Peyer's patch (tissue), 4 donors: Measurements from ENCODE around the gene RNF150. TPM values are rescaled to one million over a fixed set of nuclear protein-coding genes. Genes with fewer than 3 reads are reported as not detected.

Experiments used
- DNase-seq, 3 donors: peaks; one replicate each; pipeline ENCODE4 v3.0.0-alpha.2; 2017 to 2019
- H3K27ac ChIP-seq, 4 donors: fragments of 200-600 bp; sonication (generic); one replicate each; pipeline ENCODE4 v1.5.1; 2016 to 2019
- H3K27me3 ChIP-seq, 2 donors: fragments of 200-600 bp; sonication (generic); one replicate each; pipeline ENCODE4 v1.5.1; 2019
- H3K36me3 ChIP-seq, 3 donors: fragments of 200-600 bp; sonication (generic); one replicate each; pipeline ENCODE4 v1.5.1; 2016 to 2019
- H3K4me1 ChIP-seq, 4 donors: fragments of 200-600 bp; sonication (generic); one replicate each; pipeline ENCODE4 v1.5.1; 2016 to 2019
- H3K4me3 ChIP-seq, 4 donors: fragments of 200-600 bp; sonication (generic); 1 replicate in 3 of 4; 2 replicates in 1 of 4; pipeline ENCODE4 v1.5.1; 2016 to 2019; ENCODE audit warnings: mild to moderate bottlenecking in 1 of 4
- H3K9me3 ChIP-seq, 4 donors: fragments of 200-600 bp; sonication (generic); one replicate each; pipeline ENCODE4 v1.5.1; 2016 to 2019; ENCODE audit warnings: mild to moderate bottlenecking in 1 of 4
- CTCF ChIP-seq, 6 experiments: fragments of 450-650 bp in 4 of 6; fragments of 200-600 bp in 2 of 6; sonication (generic) in 1 of 6; IDR thresholded peaks; one replicate each; pipeline ENCODE4 v1.5.1; 2017 to 2019; ENCODE audit warnings: antibody characterized with exemption in 6 of 6, mild to moderate bottlenecking in 3 of 6, moderate library complexity in 1 of 6
- POLR2A ChIP-seq, 2 donors: fragments of 450-650 bp; IDR thresholded peaks; one replicate each; pipeline ENCODE4 v1.5.1; 2017; ENCODE audit warnings: antibody characterized with exemption in 2 of 2, mild to moderate bottlenecking in 2 of 2, moderate library complexity in 2 of 2
- total RNA-seq, 4 donors: library from RNA; depleted of rRNA; stranded (reverse); fragments of >200 nt; gene quantifications; one replicate each; pipeline ENCODE4 v1.1.0, GENCODE V29; 2016

Gene RNF150
- total RNA-seq, 4 donors from 2014 or later: 1.2 to 9.9 (median 2.5) TPM

GRCh38 chr4:140841186-140841585 is 292.1 kb downstream of the RNF150 start:
- Histone ChIP-seq H3K4me3 (no peak overlapping the region), H3K36me3 (no peaks in the 10 kb centered on the region), H3K27ac (no peak overlapping the region), H3K4me1 (no peaks in the 10 kb centered on the region), H3K27me3 (no peaks in the 10 kb centered on the region), H3K9me3 (no peaks in the 10 kb centered on the region)
- no peak for TF ChIP-seq POLR2A (IDR thresholded peaks at IDR 0.05)
- no peak for TF ChIP-seq CTCF (IDR thresholded peaks at IDR 0.05)
- no peak for DNase-seq

DNA sequence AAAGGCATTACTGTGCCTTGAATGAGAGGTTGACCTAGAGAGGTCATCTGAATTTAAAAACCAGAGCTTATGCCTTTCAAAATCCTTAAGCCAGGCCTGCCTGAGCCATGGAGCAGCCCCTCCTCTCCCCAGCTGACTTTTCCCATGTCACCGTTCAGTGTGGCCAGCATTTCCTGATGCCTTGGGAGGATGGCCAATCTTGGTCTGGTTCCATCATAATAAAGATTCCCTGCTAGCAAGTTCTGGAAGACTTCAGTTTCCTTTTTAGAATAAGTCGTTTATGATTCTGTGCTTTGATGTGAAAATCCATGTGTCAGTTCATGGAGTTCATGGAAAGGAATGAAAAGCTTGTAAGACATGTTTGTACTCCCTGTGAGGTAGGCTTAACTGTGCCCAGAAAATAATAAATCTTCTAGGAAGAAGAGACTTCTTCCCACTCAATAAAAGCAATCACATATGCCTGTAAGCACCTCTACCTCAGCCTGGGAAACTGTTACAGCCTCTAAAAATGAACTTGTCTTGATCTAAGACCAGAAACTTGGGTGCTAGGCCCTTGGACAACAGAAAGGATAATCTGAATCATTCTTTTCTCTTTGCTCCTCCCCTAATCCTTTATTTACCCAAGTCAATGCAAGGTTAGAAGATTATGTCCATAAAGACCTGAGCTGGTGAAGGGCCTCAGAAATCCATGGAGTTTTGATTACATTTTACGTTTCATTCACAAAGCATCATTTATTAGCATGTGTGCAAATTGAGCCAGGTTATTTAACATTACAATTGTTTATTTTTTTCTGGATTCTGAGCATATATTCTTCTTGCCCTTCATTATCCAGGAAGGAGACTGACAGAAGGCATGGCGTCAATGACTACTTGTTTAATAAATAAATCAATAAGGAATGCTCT is 293.1 kb downstream of the RNF150 start:
- no peak for DNase-seq

GRCh38 chr4:140839406-140839805 is 293.9 kb downstream of the RNF150 start:
- Histone ChIP-seq H3K27me3 (no peaks in the 10 kb centered on the region), H3K9me3 (no peaks in the 10 kb centered on the region), H3K27ac (no peak overlapping the region), H3K4me1 (no peaks in the 10 kb centered on the region), H3K36me3 (no peaks in the 10 kb centered on the region), H3K4me3 (no peak overlapping the region)
- no peak for DNase-seq
- TF ChIP-seq POLR2A (IDR thresholded peaks at IDR 0.05) (no peak), CTCF (IDR thresholded peaks at IDR 0.05) (no peak)

More for the DNA sequence above, 293.1 kb downstream of the RNF150 start:
- no peaks in the 10 kb centered on the region for H3K27me3 ChIP-seq
- no peak overlapping the region for H3K4me3 ChIP-seq
- TF ChIP-seq POLR2A (IDR thresholded peaks at IDR 0.05) (no peak), CTCF (IDR thresholded peaks at IDR 0.05) (no peak)
- H3K9me3 ChIP-seq: no peaks in the 10 kb centered on the region
- H3K36me3 ChIP-seq: no peaks in the 10 kb centered on the region
- no peak overlapping the region for H3K27ac ChIP-seq
- no peaks in the 10 kb centered on the region for H3K4me1 ChIP-seq

- Histone ChIP-seq H3K4me3 (no peak overlapping the region), H3K9me3 (no peaks in the 10 kb centered on the region), H3K36me3 (no peaks in the 10 kb centered on the region), H3K4me1 (no peaks in the 10 kb centered on the region), H3K27ac (no peak overlapping the region), H3K27me3 (no peaks in the 10 kb centered on the region)
- TF ChIP-seq POLR2A (IDR thresholded peaks at IDR 0.05) (no peak), CTCF (IDR thresholded peaks at IDR 0.05) (no peak)
- no peak for DNase-seq
Measured at GRCh38 chr4:140837736-140838135, 295.5 kb downstream of the RNF150 start.

DNA sequence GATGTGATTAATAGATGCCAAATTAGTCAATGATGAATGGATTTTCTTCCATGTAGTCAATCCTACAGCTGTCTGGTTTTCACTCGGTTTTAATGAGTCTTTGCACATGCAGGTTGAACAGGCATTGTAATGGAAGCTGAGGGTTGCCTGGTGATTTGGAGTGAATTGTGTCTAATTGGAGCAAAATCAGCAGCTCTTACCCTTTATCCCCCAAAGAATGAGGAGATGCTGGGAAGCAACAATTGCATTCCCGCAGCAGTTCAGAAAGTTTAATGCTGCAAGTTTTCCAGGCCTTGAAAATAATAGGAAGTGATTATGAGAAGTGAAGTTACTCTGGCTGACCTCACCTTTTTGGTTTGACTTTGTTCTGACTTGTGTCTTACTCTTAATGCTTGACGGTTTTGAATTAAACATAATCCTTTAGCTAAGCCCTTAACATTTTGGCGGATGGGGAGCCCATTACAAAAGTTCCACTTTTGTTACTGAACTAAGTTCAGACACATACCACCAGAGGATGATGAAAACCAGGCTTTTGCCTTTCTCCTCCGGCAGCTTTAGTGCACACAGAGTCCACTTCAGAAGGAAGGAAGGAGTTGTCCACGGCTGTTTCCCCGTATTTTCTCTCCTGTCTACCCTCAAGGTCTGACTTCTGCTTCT is 298.3 kb downstream of the RNF150 start:
- TF ChIP-seq POLR2A (IDR thresholded peaks at IDR 0.05) (no peak), CTCF (IDR thresholded peaks at IDR 0.05) (no peak)
- Histone ChIP-seq H3K27ac (no peak overlapping the region), H3K9me3 (no peaks in the 10 kb centered on the region), H3K36me3 (no peaks in the 10 kb centered on the region), H3K4me3 (no peak overlapping the region), H3K4me1 (no peaks in the 10 kb centered on the region), H3K27me3 (no peaks in the 10 kb centered on the region)
- no peak for DNase-seq
